WERI-Rb-1 (cell line): ENCODE data around the gene BEND6.
"Not testable (repeated sequence)": the region's sequence is repeated elsewhere in the genome, so short reads cannot be mapped to it uniquely, and the experiment has no call there.

Source experiments
- DNase-seq: peaks from one replicate; pipeline ENCODE4 v3.0.0-alpha.2; 2020
- H3K27ac ChIP-seq: fragments of 250-450 bp; sonication (Bioruptor Pico); 2 replicates; pipeline ENCODE4 v1.5.1; 2020; ENCODE audit warnings: mild to moderate bottlenecking, moderate library complexity
- H3K27me3 ChIP-seq: fragments of 250-450 bp; sonication (Bioruptor Pico); 2 replicates; pipeline ENCODE4 v1.5.1; 2021; ENCODE audit warnings: mild to moderate bottlenecking, low read depth, moderate library complexity; ENCODE audit not compliant: insufficient read depth, severe bottlenecking
- H3K36me3 ChIP-seq: fragments of 250-450 bp; sonication (Bioruptor Pico); 2 replicates; pipeline ENCODE4 v1.5.1; 2020; ENCODE audit warnings: mild to moderate bottlenecking, moderate library complexity
- H3K4me3 ChIP-seq: 2 replicates; pipeline ENCODE4 v1.5.1; 2011; ENCODE audit warnings: low read depth, mild to moderate bottlenecking, control low read depth, low read length
- H3K9me3 ChIP-seq: fragments of 250-450 bp; sonication (Bioruptor Pico); 2 replicates; pipeline ENCODE4 v1.5.1; 2021; ENCODE audit warnings: mild to moderate bottlenecking, moderate library complexity; ENCODE audit not compliant: severe bottlenecking
- TF ChIP-seq, protein P1 (sequence below): IDR thresholded peaks from 2 replicates; pipeline ENCODE4 v1.5.1; 2011; ENCODE audit warnings: low read depth, mild to moderate bottlenecking, control low read depth, inconsistent platforms, low read length

Gene BEND6

GRCh38 chr6:56999049-56999448, 44.1 kb downstream of the BEND6 start:
- Histone ChIP-seq H3K36me3 (no peaks in the 10 kb centered on the region), H3K9me3 (peaks cover 8% of the 10 kb centered on the region), H3K4me3 (no peak overlapping the region), H3K27me3 (no peaks in the 10 kb centered on the region), H3K27ac (no peak overlapping the region)
- DNase-seq, result no peak
- TF ChIP-seq, protein P1, sequence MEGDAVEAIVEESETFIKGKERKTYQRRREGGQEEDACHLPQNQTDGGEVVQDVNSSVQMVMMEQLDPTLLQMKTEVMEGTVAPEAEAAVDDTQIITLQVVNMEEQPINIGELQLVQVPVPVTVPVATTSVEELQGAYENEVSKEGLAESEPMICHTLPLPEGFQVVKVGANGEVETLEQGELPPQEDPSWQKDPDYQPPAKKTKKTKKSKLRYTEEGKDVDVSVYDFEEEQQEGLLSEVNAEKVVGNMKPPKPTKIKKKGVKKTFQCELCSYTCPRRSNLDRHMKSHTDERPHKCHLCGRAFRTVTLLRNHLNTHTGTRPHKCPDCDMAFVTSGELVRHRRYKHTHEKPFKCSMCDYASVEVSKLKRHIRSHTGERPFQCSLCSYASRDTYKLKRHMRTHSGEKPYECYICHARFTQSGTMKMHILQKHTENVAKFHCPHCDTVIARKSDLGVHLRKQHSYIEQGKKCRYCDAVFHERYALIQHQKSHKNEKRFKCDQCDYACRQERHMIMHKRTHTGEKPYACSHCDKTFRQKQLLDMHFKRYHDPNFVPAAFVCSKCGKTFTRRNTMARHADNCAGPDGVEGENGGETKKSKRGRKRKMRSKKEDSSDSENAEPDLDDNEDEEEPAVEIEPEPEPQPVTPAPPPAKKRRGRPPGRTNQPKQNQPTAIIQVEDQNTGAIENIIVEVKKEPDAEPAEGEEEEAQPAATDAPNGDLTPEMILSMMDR, result no peak

GRCh38 chr6:56999748-57000147, 44.8 kb downstream of the BEND6 start:
- DNase-seq, H3K36me3 ChIP-seq, H3K4me3 ChIP-seq, H3K27me3 ChIP-seq, H3K27ac ChIP-seq, H3K9me3 ChIP-seq: not testable (repeated sequence)

- Histone ChIP-seq H3K27ac (no peak overlapping the region), H3K36me3 (no peaks in the 10 kb centered on the region), H3K9me3 (peaks cover 8% of the 10 kb centered on the region), H3K4me3 (no peak overlapping the region), H3K27me3 (no peaks in the 10 kb centered on the region)
- DNase-seq, result no peak
- TF ChIP-seq, protein P1, result no peak
Observed at GRCh38 chr6:57002197-57002596, 47.3 kb downstream of the BEND6 start.

- H3K27ac ChIP-seq, result no peak overlapping the region
- DNase-seq, result no peak
- H3K9me3 ChIP-seq, result peaks cover 2% of the 10 kb centered on the region
- TF ChIP-seq, protein P1, result no peak
- no peak overlapping the region for H3K4me3 ChIP-seq
- H3K36me3 ChIP-seq, result no peaks in the 10 kb centered on the region
- no peaks in the 10 kb centered on the region for H3K27me3 ChIP-seq
Observed at GRCh38 chr6:57004292-57004691, 49.4 kb downstream of the BEND6 start.

DNA sequence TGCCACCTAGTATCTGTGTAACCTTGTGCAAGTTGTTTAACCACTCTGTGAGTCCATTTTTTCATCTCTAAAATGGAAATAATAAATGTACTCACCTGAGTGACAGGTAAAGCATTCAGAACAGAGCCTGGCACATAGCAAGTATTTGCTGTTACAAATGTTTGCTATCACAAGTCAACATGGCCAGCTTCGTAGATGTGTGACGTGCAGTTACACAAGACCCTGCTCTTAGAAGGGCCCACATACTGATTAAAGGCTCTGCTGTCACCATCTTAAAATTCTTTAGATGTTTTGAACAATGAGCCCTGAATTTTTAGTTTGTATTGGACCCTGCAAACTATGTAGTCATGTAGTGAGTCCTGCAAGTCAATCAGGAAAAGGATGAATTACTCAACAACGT, 51.2 kb downstream of the BEND6 start:
- no peaks in the 10 kb centered on the region for H3K36me3 ChIP-seq
- no peak overlapping the region for H3K4me3 ChIP-seq
- no peaks in the 10 kb centered on the region for H3K9me3 ChIP-seq
- no peaks in the 10 kb centered on the region for H3K27me3 ChIP-seq
- TF ChIP-seq, protein P1, result no peak
- H3K27ac ChIP-seq, result no peak overlapping the region
- no peak for DNase-seq

GRCh38 chr6:57008069-57008468, 53.2 kb downstream of the BEND6 start:
- not testable (repeated sequence) for H3K27ac ChIP-seq, DNase-seq, H3K36me3 ChIP-seq, H3K4me3 ChIP-seq, H3K9me3 ChIP-seq, H3K27me3 ChIP-seq

- no peaks in the 10 kb centered on the region for H3K27me3 ChIP-seq
- H3K27ac ChIP-seq, result no peak overlapping the region
- no peak for DNase-seq
- H3K36me3 ChIP-seq, result no peaks in the 10 kb centered on the region
- TF ChIP-seq, protein P1, result no peak
- no peaks in the 10 kb centered on the region for H3K9me3 ChIP-seq
- H3K4me3 ChIP-seq, result no peak overlapping the region
Observed at GRCh38 chr6:57013521-57013926, 58.6 kb downstream of the BEND6 start.
